LoVo (cell line): ENCODE results near the gene ITIH5.
"Not testable (repeated sequence)": the region's sequence is repeated elsewhere in the genome, so short reads cannot be mapped to it uniquely, and the experiment has no call there.

Source experiments
- DNase-seq: peaks from one replicate; pipeline ENCODE4 v3.0.0-alpha.2; 2016; ENCODE audit warnings: low spot score

ITIH5 gene

DNA sequence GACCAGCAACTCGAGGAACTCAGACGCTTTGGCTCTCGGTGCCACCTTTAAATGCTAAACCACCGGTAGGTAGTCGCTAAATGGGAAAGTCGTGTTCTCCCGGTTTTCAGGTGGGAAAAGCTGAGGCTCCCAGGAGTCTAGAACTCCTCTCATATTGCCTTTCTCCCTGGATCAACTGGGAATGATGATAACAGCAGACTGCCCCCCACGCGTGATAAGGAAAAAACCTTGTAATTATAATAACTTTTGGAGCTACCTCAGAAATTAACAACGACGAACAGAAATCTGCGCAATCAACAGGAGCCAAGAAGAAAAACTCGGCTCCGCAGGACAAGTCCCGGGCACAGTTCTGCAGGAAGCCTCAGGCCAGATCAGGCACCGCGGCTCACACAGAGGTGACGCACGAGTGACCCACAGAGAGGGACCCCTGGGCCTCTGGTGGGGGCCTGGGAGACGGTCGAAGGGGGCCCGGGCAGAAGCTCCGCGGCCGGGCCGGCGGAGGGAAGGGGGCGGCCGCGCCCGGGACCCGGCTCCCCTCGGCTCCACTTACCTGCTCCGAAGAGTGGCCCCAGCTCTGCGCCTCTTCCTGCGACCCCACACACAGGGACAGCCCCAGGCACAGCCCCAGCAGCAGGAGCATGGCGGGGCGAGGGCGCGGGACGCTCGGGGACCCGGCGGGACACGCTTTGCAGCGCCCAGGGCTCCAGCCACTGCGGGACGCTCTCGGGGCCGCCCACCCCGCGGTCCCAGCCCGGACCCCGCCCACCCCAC, at the start of gene ITIH5:
TSS of gene ITIH5 (minus strand) at position 714 of the 771 bp plus-strand sequence. CDS start at position 640, 74 bp downstream.
- DNase-seq, result no peak

DNA sequence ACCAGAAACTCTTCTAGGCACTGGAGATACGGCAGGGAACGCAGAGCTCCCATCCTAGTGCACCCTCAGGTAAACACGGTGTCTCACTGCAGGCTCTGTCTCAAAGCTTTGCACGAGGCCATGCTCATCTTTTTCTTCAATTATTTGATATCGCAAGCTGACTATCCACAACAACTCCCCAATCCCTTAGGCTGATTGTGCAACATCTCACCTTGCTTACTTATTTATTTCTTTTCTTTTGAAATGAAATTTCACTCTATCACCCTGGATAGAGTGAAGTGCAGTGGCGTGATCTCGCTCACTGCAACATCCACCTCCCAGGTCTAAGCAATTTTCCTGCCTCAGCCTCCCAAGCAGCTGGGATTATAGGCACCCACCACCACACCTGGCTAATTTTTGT, 48.7 kb upstream of the ITIH5 start:
- no peak for DNase-seq

- not testable (repeated sequence) for DNase-seq
Measured at GRCh38 chr10:7711075-7711474, 44.3 kb upstream of the ITIH5 start.

- DNase-seq, result no peak
Measured at GRCh38 chr10:7710446-7710845, 43.7 kb upstream of the ITIH5 start.

DNA sequence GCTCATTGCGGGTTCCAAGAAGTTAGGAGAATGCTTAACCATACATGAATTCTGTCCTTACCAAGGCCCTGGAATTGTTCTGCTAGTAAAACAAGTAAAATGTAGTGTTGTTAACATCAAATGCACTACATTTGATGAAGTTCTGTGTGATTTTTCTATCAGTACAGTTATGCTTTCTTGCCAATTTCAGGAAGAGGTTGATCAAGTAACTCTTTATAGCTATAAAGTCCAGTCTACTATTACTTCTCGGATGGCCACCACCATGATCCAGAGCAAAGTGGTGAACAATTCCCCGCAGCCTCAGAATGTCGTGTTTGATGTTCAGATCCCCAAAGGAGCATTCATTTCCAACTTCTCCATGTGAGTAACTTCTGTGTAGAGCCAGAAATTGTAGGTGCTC, 42.1 kb upstream of the ITIH5 start:
- no peak for DNase-seq

GRCh38 chr10:7707858-7708622, 41.3 kb upstream of the ITIH5 start:
- DNase-seq, result no peak

GRCh38 chr10:7707102-7707501, 40.3 kb upstream of the ITIH5 start:
- DNase-seq, result no peak

GRCh38 chr10:7706534-7707073, 39.8 kb upstream of the ITIH5 start:
- no peak for DNase-seq

GRCh38 chr10:7705341-7705740, 38.6 kb upstream of the ITIH5 start:
- no peak for DNase-seq

DNA sequence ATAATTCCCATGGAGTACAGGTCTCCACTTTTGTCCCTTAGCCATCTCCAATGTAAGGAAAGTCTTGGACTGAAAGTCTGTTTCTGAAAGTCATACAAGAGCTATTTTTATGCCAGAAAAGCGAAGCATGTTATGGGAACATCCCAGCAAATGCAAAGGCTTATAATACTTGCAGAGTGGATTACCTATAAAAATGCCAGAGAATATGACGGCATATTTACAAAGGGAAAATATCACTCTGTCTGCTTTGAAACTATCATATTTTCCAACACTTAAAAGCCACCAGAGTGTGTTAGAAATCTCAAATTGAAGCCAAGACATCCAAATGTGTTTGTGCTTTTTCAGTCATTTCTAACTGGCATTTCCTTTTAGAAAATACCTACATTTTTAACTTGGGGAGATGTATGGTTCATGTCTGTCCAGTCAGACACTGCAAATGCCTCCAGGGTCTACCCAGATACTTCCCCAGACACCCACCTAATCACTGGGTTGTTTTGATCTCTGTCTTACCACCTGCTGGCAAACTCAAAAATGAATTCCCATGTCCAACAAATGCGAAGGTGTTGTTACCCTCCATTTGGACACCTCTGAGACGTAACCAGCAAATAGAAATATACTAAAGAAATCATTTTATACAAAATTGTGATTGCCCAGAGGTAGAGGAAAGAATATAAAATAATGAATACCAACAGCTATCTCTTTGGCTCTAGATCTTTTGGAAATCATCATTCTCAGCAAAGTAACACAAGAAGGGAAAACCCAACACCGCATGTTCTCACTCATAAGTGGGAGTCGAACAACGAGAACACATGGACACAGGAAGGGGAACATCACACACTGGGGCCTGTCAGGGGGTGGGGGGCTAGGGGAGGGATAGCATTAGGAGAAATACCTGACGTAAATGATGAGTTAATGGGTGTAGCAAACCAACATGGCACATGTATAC, 37.6 kb upstream of the ITIH5 start:
- DNase-seq, result no peak

- no peak for DNase-seq
Measured at GRCh38 chr10:7703140-7703539, 36.4 kb upstream of the ITIH5 start, which contains the start of gene ITIH2. Gene ITIH2 (plus strand): TSS chr10:7703316. CDS start chr10:7703435, 119 bp downstream.

DNA sequence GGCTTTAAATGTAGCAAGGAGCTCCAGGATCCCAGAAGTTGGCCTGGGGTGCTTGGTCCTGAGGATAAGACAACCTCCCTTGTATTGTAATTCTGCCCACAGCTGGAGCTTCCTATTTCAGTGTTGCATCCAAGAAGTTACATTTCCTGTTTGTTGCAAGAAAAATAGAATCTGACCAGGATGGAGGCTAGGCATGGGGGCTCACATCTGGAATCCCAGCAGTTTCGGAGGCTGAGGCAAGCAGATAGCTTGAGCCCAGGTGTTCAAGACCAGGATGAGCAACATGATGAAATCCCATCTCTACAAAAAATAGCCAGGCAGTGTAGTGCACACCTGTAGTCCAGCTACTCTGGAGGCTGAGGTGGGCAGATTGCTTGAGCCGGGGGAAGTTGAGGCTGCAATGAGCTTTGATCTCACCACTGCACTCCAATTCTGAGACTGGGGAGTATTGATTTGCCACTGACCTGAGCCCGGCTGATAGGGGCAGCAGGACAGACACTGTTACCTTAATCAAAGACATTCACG, 35.6 kb upstream of the ITIH5 start:
- DNase-seq, result no peak

- DNase-seq, result no peak
Measured at GRCh38 chr10:7701158-7701742, 34.5 kb upstream of the ITIH5 start.

- DNase-seq, result no peak
Measured at GRCh38 chr10:7700577-7701125, 33.9 kb upstream of the ITIH5 start.

- DNase-seq, result no peak
Measured at GRCh38 chr10:7697426-7697825, 30.7 kb upstream of the ITIH5 start.

GRCh38 chr10:7696545-7696944, 29.8 kb upstream of the ITIH5 start:
- peak; percentile 18 for DNase-seq

DNA sequence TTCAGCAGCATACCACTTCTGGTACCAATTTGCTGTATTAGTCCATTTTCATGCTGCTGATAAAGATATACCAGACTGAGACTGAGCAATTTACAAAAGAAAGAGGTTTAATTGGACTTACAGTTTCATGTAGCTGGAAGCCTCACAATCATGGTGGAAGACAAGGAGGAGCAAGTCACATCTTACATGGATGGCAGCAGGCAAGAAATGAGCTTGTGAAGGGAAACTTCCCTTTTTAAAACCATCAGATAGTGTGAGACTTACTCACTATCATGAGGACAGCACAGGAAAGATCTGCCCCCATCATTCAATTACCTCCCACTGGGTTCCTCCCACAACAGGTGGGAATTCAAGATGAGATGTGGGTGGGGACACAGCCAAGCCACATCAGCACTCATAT, 26.4 kb upstream of the ITIH5 start:
- DNase-seq, result not testable (repeated sequence)

DNA sequence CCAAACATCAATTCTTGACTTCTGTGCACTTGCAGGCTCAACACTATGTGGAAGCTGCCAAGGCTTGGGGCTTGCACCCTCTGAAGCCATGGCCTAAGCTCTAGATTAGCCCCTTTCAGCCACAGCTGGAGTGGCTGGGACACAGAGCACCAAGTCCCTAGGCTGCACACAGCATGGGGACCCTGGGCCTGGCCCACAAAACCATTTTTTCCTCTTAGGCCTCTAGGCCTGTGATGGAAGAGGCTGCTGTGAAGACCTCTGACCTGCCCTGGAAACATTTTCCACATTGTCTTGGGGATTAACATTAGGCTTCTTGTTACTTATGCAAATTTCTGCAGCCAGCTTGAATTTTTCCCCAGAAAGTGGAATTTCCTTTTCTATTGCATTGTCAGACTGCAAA, 25.6 kb upstream of the ITIH5 start:
- DNase-seq, result not testable (repeated sequence)

- not testable (repeated sequence) for DNase-seq
Measured at GRCh38 chr10:7690885-7691597, 24.3 kb upstream of the ITIH5 start.

DNA sequence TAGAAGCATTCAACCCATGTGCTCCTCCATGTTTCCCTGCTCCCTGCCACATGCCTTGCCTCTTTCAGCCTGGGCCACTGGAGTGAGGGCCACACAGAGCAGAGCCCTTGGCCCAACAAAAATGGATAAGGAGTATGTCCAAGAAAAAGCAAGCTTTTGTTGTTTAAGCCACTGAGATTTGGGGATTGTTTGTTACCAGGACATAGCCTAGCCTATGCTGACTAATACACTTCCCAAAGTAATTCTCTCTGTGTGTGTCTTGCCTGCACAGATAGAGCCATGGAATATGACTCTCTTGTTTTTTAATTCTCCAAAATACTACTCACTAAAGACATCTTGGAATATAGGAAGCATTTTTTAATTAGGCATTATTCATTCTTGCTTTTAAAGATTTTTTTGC, 22.8 kb upstream of the ITIH5 start:
- DNase-seq, result no peak
